Measurements from ENCODE around the gene CCDC15.
A peak's percentile ranks its signal among the peaks of the same experiment; 100 is the strongest.
"Not testable (repeated sequence)": the region's sequence is repeated elsewhere in the genome, so short reads cannot be mapped to it uniquely, and the experiment has no call there.

Gene CCDC15

DNA sequence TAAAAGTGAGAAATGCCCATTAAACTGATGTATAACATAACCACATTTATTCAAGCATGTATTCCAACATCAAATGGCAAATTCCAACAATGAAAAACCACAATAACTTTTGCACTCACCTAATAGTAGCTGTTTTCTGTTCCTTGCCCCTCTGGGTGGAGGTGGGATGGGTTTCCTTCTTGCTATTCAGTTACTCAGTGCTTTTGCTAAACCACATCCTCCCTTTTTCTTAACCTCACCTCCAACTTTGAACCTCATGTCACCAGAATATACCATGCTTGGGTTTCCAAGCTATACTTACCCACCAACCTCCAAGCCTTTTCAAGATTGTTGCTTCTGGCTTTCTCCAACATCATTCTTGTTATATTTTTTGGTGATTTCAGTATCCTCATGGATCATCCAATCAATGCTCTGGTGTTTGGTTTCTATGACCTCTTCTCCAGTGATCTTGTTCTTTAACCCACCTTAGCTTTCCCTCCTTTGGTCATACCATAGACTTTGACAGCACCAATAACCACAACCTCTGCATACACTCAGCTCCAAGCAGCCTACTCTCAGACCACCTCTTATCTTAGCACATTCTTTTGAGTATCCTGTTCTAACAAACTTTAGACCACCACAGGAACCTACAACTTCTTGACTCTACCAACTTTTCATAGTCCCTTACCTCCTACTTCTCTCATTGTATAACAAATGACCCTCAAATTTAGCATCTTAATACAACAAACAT is 3.2 kb upstream of the CCDC15 start:
- Histone ChIP-seq H3K27ac (ENCODE audit: insufficient read depth in 1 of 2, low read depth in 1 of 2, low read length in 2 of 2, poor library complexity in 1 of 2, severe bottlenecking in 2 of 2) (no peak overlapping the region), H3K9me3 (ENCODE audit: control extremely low read depth in 1 of 5, control insufficient read depth in 4 of 5, insufficient read depth in 2 of 5, low read depth in 1 of 5, low read length in 4 of 5) (peaks cover 0 to 3% (median 0%) of the 10 kb centered on the region in 5 experiments), H3K4me1 (ENCODE audit: control extremely low read depth in 1 of 4, control insufficient read depth in 4 of 4, insufficient read depth in 4 of 4, low read length in 3 of 4) (peaks cover 3 to 23% (median 15%) of the 10 kb centered on the region in 4 experiments), H3K4me3 (ENCODE audit: control insufficient read depth in 1 of 7, extremely low read depth in 1 of 7, insufficient read depth in 4 of 7, low read depth in 2 of 7, low read length in 6 of 7) (no peak overlapping the region), H3K27me3 (replicated peaks in 2 of 5; ENCODE audit: control insufficient read depth in 4 of 5, insufficient read depth in 5 of 5, low read length in 4 of 5) (no peaks in the 10 kb centered on the region), H3K36me3 (ENCODE audit: control insufficient read depth in 4 of 4, insufficient read depth in 4 of 4, low read length in 3 of 4) (no peaks in the 10 kb centered on the region)
- CTCF ChIA-PET, result interaction anchor here (0.8 kb wide), 1 partner anchor 330 kb away, joined by 3 read pairs; no protein-coding TSS in a partner anchor
- POLR2A ChIA-PET, result no interaction called here
- DNase-seq, result peak in 1 of 3 donors; percentile 10

DNA sequence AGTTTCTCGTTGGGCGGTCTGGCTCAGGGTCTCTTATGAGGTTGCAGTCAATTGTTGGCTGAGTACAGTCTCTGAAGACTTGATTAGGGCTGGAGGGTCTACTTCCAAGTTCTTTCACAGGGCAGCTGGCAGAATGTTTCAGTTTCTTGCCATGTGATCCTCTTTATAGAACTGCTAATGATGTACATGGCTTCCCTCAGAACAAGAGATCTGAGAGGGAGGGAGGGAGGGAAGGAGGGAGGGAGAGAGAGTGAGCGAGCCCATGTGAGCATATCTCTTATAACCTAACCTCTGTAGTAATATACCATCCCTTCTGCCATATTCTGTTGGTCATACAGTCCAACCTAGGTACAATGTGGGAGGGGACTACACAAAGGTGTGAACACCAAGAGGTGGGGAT is 2.7 kb upstream of the CCDC15 start:
- CTCF ChIA-PET, result interaction anchor here (1.2 kb wide), 1 partner anchor 190 kb away, joined by 3 read pairs; no protein-coding TSS in a partner anchor
- Histone ChIP-seq H3K27me3 (replicated peaks in 2 of 5; ENCODE audit: control insufficient read depth in 4 of 5, insufficient read depth in 5 of 5, low read length in 4 of 5) (no peaks in the 10 kb centered on the region), H3K4me3 (ENCODE audit: control insufficient read depth in 1 of 7, extremely low read depth in 1 of 7, insufficient read depth in 4 of 7, low read depth in 2 of 7, low read length in 6 of 7) (no peak overlapping the region), H3K27ac (ENCODE audit: insufficient read depth in 1 of 2, low read depth in 1 of 2, low read length in 2 of 2, poor library complexity in 1 of 2, severe bottlenecking in 2 of 2) (no peak overlapping the region), H3K36me3 (ENCODE audit: control insufficient read depth in 4 of 4, insufficient read depth in 4 of 4, low read length in 3 of 4) (no peaks in the 10 kb centered on the region), H3K9me3 (ENCODE audit: control extremely low read depth in 1 of 5, control insufficient read depth in 4 of 5, insufficient read depth in 2 of 5, low read depth in 1 of 5, low read length in 4 of 5) (peaks cover 0 to 3% (median 0%) of the 10 kb centered on the region in 5 experiments), H3K4me1 (ENCODE audit: control extremely low read depth in 1 of 4, control insufficient read depth in 4 of 4, insufficient read depth in 4 of 4, low read length in 3 of 4) (peaks cover 3 to 23% (median 15%) of the 10 kb centered on the region in 4 experiments)
- POLR2A ChIA-PET, result no interaction called here
- DNase-seq, result no peak
- WGBS (ENCODE audit: insufficient coverage), result 45% methylated on average over 2 of the region's 3 CpGs

DNA sequence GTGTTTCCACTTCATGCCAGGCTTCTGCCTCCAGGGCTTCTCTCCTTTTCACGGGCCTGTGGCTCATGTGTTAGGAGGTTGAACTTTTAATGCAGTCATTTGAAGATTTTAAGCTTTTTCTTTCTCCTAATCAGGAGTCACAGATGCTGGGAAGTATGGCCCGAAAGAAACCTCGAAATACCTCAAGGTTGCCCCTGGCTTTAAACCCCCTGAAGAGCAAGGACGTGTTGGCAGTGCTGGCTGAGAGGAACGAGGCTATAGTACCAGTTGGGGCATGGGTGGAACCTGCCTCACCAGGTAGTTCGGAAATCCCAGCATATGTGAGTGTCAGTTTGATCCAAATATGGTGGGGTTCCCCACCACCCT is 571 bp downstream of the CCDC15 start:
- DNase-seq, result peak in 2 of 3 donors; percentile 40 to 54
- WGBS (ENCODE audit: insufficient coverage), result 37% methylated on average over 4 of the region's 6 CpGs
- H3K9me3 ChIP-seq (ENCODE audit: control extremely low read depth in 1 of 5, control insufficient read depth in 4 of 5, insufficient read depth in 2 of 5, low read depth in 1 of 5, low read length in 4 of 5), result no peaks in the 10 kb centered on the region
- H3K36me3 ChIP-seq (ENCODE audit: control insufficient read depth in 4 of 4, insufficient read depth in 4 of 4, low read length in 3 of 4), result peaks cover 0 to 5% (median 0%) of the 10 kb centered on the region in 4 experiments
- H3K4me1 ChIP-seq (ENCODE audit: control extremely low read depth in 1 of 4, control insufficient read depth in 4 of 4, insufficient read depth in 4 of 4, low read length in 3 of 4), result peaks cover 3 to 23% (median 15%) of the 10 kb centered on the region in 4 experiments
- H3K4me3 ChIP-seq (ENCODE audit: control insufficient read depth in 1 of 7, extremely low read depth in 1 of 7, insufficient read depth in 4 of 7, low read depth in 2 of 7, low read length in 6 of 7), result peak overlapping the region in 6 of 7 experiments; percentile 77 to 93 (median 86)
- POLR2A ChIA-PET, result no interaction called here
- no peaks in the 10 kb centered on the region for H3K27me3 ChIP-seq (replicated peaks in 2 of 5; ENCODE audit: control insufficient read depth in 4 of 5, insufficient read depth in 5 of 5, low read length in 4 of 5)
- H3K27ac ChIP-seq (ENCODE audit: insufficient read depth in 1 of 2, low read depth in 1 of 2, low read length in 2 of 2, poor library complexity in 1 of 2, severe bottlenecking in 2 of 2), result peak overlapping the region; percentile 78 to 89
- CTCF ChIA-PET, result interaction anchor here (1.0 to 3.4 kb wide), 4 partner anchors 12 to 164 kb away, joined by 3 to 11 read pairs (median 4); partner anchors contain the start of gene ROBO4

GRCh38 chr11:124955035-124955434 is 1.0 kb downstream of the CCDC15 start:
- peaks cover 3 to 23% (median 15%) of the 10 kb centered on the region in 4 experiments for H3K4me1 ChIP-seq (ENCODE audit: control extremely low read depth in 1 of 4, control insufficient read depth in 4 of 4, insufficient read depth in 4 of 4, low read length in 3 of 4)
- CTCF ChIA-PET, result interaction anchor here (0.9 to 3.4 kb wide), 2 partner anchors 29 to 57 kb away, joined by 3 to 11 read pairs; partner anchors contain the start of gene ROBO4

GRCh38 chr11:124961972-124962609 is 8.1 kb downstream of the CCDC15 start:
- 100% methylated on average over 1 of the region's 5 CpGs for WGBS (ENCODE audit: insufficient coverage)
- H3K4me1 ChIP-seq (ENCODE audit: control extremely low read depth in 1 of 4, control insufficient read depth in 4 of 4, insufficient read depth in 4 of 4, low read length in 3 of 4), result no peaks in the 10 kb centered on the region
- ChIA-PET CTCF (interaction anchor here (1.9 to 3.5 kb wide), 2 partner anchors 180 to 383 kb away, joined by 5 to 9 read pairs; no protein-coding TSS in a partner anchor), POLR2A (no interaction called here)
- H3K9me3 ChIP-seq (ENCODE audit: control extremely low read depth in 1 of 5, control insufficient read depth in 4 of 5, insufficient read depth in 2 of 5, low read depth in 1 of 5, low read length in 4 of 5), result no peaks in the 10 kb centered on the region
- H3K27me3 ChIP-seq (replicated peaks in 2 of 5; ENCODE audit: control insufficient read depth in 4 of 5, insufficient read depth in 5 of 5, low read length in 4 of 5), result no peaks in the 10 kb centered on the region
- H3K36me3 ChIP-seq (ENCODE audit: control insufficient read depth in 4 of 4, insufficient read depth in 4 of 4, low read length in 3 of 4), result peaks cover 0 to 4% (median 0%) of the 10 kb centered on the region in 4 experiments
- no peak overlapping the region for H3K27ac ChIP-seq (ENCODE audit: insufficient read depth in 1 of 2, low read depth in 1 of 2, low read length in 2 of 2, poor library complexity in 1 of 2, severe bottlenecking in 2 of 2)
- no peak overlapping the region for H3K4me3 ChIP-seq (ENCODE audit: control insufficient read depth in 1 of 7, extremely low read depth in 1 of 7, insufficient read depth in 4 of 7, low read depth in 2 of 7, low read length in 6 of 7)
- DNase-seq, result peak; percentile 81 to 89 (median 88)

More at GRCh38 chr11:124955035-124955434, 1.0 kb downstream of the CCDC15 start:
- H3K36me3 ChIP-seq (ENCODE audit: control insufficient read depth in 4 of 4, insufficient read depth in 4 of 4, low read length in 3 of 4), result peaks cover 0 to 5% (median 0%) of the 10 kb centered on the region in 4 experiments
- peak in 1 of 3 donors; percentile 21 for DNase-seq
- POLR2A ChIA-PET, result no interaction called here
- no peaks in the 10 kb centered on the region for H3K9me3 ChIP-seq (ENCODE audit: control extremely low read depth in 1 of 5, control insufficient read depth in 4 of 5, insufficient read depth in 2 of 5, low read depth in 1 of 5, low read length in 4 of 5)
- no peak overlapping the region for H3K27ac ChIP-seq (ENCODE audit: insufficient read depth in 1 of 2, low read depth in 1 of 2, low read length in 2 of 2, poor library complexity in 1 of 2, severe bottlenecking in 2 of 2)
- H3K27me3 ChIP-seq (replicated peaks in 2 of 5; ENCODE audit: control insufficient read depth in 4 of 5, insufficient read depth in 5 of 5, low read length in 4 of 5), result no peaks in the 10 kb centered on the region
- H3K4me3 ChIP-seq (ENCODE audit: control insufficient read depth in 1 of 7, extremely low read depth in 1 of 7, insufficient read depth in 4 of 7, low read depth in 2 of 7, low read length in 6 of 7), result peak overlapping the region in 2 of 7 experiments; percentile 83 to 93

DNA sequence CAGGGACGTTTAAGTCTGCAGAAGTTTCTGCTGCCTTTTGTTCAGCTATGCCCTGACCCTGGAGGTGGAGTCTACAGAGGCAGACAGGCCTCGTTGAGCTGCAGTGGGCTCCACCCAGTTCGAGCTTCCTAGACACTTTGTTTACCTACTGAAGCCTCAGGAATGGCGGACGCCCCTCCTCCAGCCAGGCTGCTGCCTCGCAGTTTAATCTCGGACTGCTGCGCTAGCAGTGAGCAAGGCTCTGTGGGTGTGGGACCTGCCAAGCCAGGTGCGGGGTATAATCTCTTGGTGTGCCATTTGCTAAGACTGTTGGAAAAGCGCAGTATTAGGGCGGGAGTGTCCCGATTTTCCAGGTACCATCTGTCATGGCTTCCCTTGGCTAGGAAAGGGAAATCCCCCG is 14.2 kb downstream of the CCDC15 start:
- 97% methylated on average over 12 of the region's 13 CpGs for WGBS (ENCODE audit: insufficient coverage)
- CTCF ChIA-PET, result interaction anchor here (1.7 to 1.8 kb wide), 2 partner anchors 174 to 378 kb away, joined by 4 to 5 read pairs; no protein-coding TSS in a partner anchor

GRCh38 chr11:124970925-124971324 is 16.9 kb downstream of the CCDC15 start:
- CTCF ChIA-PET, result no interaction called here
- POLR2A ChIA-PET, result no interaction called here
- Histone ChIP-seq H3K36me3 (ENCODE audit: control insufficient read depth in 4 of 4, insufficient read depth in 4 of 4, low read length in 3 of 4) (no peaks in the 10 kb centered on the region), H3K27ac (ENCODE audit: insufficient read depth in 1 of 2, low read depth in 1 of 2, low read length in 2 of 2, poor library complexity in 1 of 2, severe bottlenecking in 2 of 2) (no peak overlapping the region), H3K4me3 (ENCODE audit: control insufficient read depth in 1 of 7, extremely low read depth in 1 of 7, insufficient read depth in 4 of 7, low read depth in 2 of 7, low read length in 6 of 7) (no peak overlapping the region), H3K27me3 (replicated peaks in 2 of 5; ENCODE audit: control insufficient read depth in 4 of 5, insufficient read depth in 5 of 5, low read length in 4 of 5) (no peaks in the 10 kb centered on the region), H3K4me1 (ENCODE audit: control extremely low read depth in 1 of 4, control insufficient read depth in 4 of 4, insufficient read depth in 4 of 4, low read length in 3 of 4) (no peaks in the 10 kb centered on the region), H3K9me3 (ENCODE audit: control extremely low read depth in 1 of 5, control insufficient read depth in 4 of 5, insufficient read depth in 2 of 5, low read depth in 1 of 5, low read length in 4 of 5) (no peaks in the 10 kb centered on the region)
- WGBS (ENCODE audit: insufficient coverage), result no CpG with 5 or more reads among the region's 2 CpGs
- DNase-seq, result no peak

More for the DNA sequence above, 14.2 kb downstream of the CCDC15 start:
- H3K27me3 ChIP-seq (replicated peaks in 2 of 5; ENCODE audit: control insufficient read depth in 4 of 5, insufficient read depth in 5 of 5, low read length in 4 of 5); H3K9me3 ChIP-seq (ENCODE audit: control extremely low read depth in 1 of 5, control insufficient read depth in 4 of 5, insufficient read depth in 2 of 5, low read depth in 1 of 5, low read length in 4 of 5); H3K4me3 ChIP-seq (ENCODE audit: control insufficient read depth in 1 of 7, extremely low read depth in 1 of 7, insufficient read depth in 4 of 7, low read depth in 2 of 7, low read length in 6 of 7); H3K4me1 ChIP-seq (ENCODE audit: control extremely low read depth in 1 of 4, control insufficient read depth in 4 of 4, insufficient read depth in 4 of 4, low read length in 3 of 4); DNase-seq; H3K27ac ChIP-seq (ENCODE audit: insufficient read depth in 1 of 2, low read depth in 1 of 2, low read length in 2 of 2, poor library complexity in 1 of 2, severe bottlenecking in 2 of 2); H3K36me3 ChIP-seq (ENCODE audit: control insufficient read depth in 4 of 4, insufficient read depth in 4 of 4, low read length in 3 of 4); POLR2A ChIA-PET: not testable (repeated sequence)

Measured in common myeloid progenitor, CD34-positive (primary cell).